Endometrial microvascular endothelial cells (primary cell): Measurements from ENCODE around the gene SDK1. TPM values are rescaled to one million over a fixed set of nuclear protein-coding genes. Genes with fewer than 3 reads are reported as not detected.
"Not testable (repeated sequence)": the region's sequence is repeated elsewhere in the genome, so short reads cannot be mapped to it uniquely, and the experiment has no call there.

Source experiments
- in situ Hi-C: cut with HindIII; loops from 2 replicates; pipeline ENCODE4 v1.10.0; 2017; ENCODE audit warnings: low sequenced_read_pairs, low pct_unique_long_range_greater_than_20kb; ENCODE audit errors: inconsistent ontology term
- total RNA-seq: library from RNA; depleted of rRNA; stranded (reverse); fragments of >200 nt; gene quantifications from one replicate; pipeline ENCODE4 v1.2.3, GENCODE V29; 2015; ENCODE audit errors: inconsistent ontology term

SDK1 gene
- total RNA-seq, 1 donor from 2014 or later = 1.6 TPM

- in situ Hi-C loops = no loop called here
Observed at GRCh38 chr7:3548815-3549214, 247.8 kb downstream of the SDK1 start.

GRCh38 chr7:3549601-3550000 lies 248.5 kb downstream of the SDK1 start:
- in situ Hi-C loops = no loop called here

GRCh38 chr7:3551536-3551935 lies 250.5 kb downstream of the SDK1 start:
- in situ Hi-C loops = no loop called here

GRCh38 chr7:3552499-3552898 lies 251.4 kb downstream of the SDK1 start:
- in situ Hi-C loops = no loop called here

- in situ Hi-C loops = no loop called here
Observed at GRCh38 chr7:3558400-3558799, 257.3 kb downstream of the SDK1 start.

GRCh38 chr7:3559278-3559677 lies 258.2 kb downstream of the SDK1 start:
- in situ Hi-C loops = no loop called here

GRCh38 chr7:3560495-3560894 lies 259.4 kb downstream of the SDK1 start:
- in situ Hi-C loops = no loop called here

GRCh38 chr7:3561932-3562331 lies 260.9 kb downstream of the SDK1 start:
- in situ Hi-C loops = no loop called here

- in situ Hi-C loops = no loop called here
Observed at GRCh38 chr7:3564231-3564630, 263.2 kb downstream of the SDK1 start.

- in situ Hi-C loops = no loop called here
Observed at GRCh38 chr7:3568516-3568915, 267.5 kb downstream of the SDK1 start.

- in situ Hi-C loops = no loop called here
Observed at GRCh38 chr7:3569643-3570042, 268.6 kb downstream of the SDK1 start.

- in situ Hi-C loops = no loop called here
Observed at GRCh38 chr7:3573151-3573550, 272.1 kb downstream of the SDK1 start.

GRCh38 chr7:3574386-3574785 lies 273.3 kb downstream of the SDK1 start:
- in situ Hi-C loops = no loop called here

GRCh38 chr7:3575753-3576531 lies 274.9 kb downstream of the SDK1 start:
- in situ Hi-C loops = no loop called here

GRCh38 chr7:3578399-3578798 lies 277.3 kb downstream of the SDK1 start:
- in situ Hi-C loops = no loop called here

- in situ Hi-C loops = no loop called here
Observed at GRCh38 chr7:3579638-3580219, 278.7 kb downstream of the SDK1 start.

GRCh38 chr7:3582145-3582544 lies 281.1 kb downstream of the SDK1 start:
- in situ Hi-C loops = not testable (repeated sequence)

GRCh38 chr7:3585826-3586225 lies 284.8 kb downstream of the SDK1 start:
- in situ Hi-C loops = no loop called here

- in situ Hi-C loops = no loop called here
Observed at GRCh38 chr7:3588341-3588740, 287.3 kb downstream of the SDK1 start.

GRCh38 chr7:3589752-3590151 lies 288.7 kb downstream of the SDK1 start:
- in situ Hi-C loops = no loop called here

- in situ Hi-C loops = no loop called here
Observed at GRCh38 chr7:3591219-3591618, 290.2 kb downstream of the SDK1 start.
